GM10248 (cell line): Measurements from ENCODE around the gene TRPM2.

Experiments
- CTCF ChIA-PET: fragments of 300-600 bp; sonication (Branson Sonifier 250); formaldehyde crosslinking; extraction: SDS; loops from one replicate; lab custom pipeline; 2021; ENCODE audit warnings: antibody characterized with exemption; lab: Yijun Ruan, JAX
- POLR2A ChIA-PET: fragments of 350-650 bp; sonication (Branson Sonifier 250); formaldehyde crosslinking; extraction: SDS; loops from one replicate; lab custom pipeline; 2020; ENCODE audit warnings: antibody characterized with exemption; lab: Yijun Ruan, JAX
- DNase-seq: peaks from one replicate; pipeline ENCODE4 v3.0.0; 2012; ENCODE audit errors: extremely low spot score
- TF ChIP-seq, protein P1 (sequence below): IDR thresholded peaks from 2 replicates; pipeline ENCODE4 v1.5.1; 2012; ENCODE audit warnings: mild to moderate bottlenecking, low read depth; ENCODE audit errors: extremely low read depth, missing control alignments, control extremely low read depth

TRPM2 gene

GRCh38 chr21:44463724-44464123, 110.3 kb downstream of the TRPM2 start:
- DNase-seq, result no peak
- POLR2A ChIA-PET, result no interaction called here
- TF ChIP-seq, protein P1, sequence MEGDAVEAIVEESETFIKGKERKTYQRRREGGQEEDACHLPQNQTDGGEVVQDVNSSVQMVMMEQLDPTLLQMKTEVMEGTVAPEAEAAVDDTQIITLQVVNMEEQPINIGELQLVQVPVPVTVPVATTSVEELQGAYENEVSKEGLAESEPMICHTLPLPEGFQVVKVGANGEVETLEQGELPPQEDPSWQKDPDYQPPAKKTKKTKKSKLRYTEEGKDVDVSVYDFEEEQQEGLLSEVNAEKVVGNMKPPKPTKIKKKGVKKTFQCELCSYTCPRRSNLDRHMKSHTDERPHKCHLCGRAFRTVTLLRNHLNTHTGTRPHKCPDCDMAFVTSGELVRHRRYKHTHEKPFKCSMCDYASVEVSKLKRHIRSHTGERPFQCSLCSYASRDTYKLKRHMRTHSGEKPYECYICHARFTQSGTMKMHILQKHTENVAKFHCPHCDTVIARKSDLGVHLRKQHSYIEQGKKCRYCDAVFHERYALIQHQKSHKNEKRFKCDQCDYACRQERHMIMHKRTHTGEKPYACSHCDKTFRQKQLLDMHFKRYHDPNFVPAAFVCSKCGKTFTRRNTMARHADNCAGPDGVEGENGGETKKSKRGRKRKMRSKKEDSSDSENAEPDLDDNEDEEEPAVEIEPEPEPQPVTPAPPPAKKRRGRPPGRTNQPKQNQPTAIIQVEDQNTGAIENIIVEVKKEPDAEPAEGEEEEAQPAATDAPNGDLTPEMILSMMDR, result no peak
- CTCF ChIA-PET, result no interaction called here

- TF ChIP-seq, protein P1, result no peak
- no peak for DNase-seq
- CTCF ChIA-PET, result no interaction called here
- POLR2A ChIA-PET, result no interaction called here
Observed at GRCh38 chr21:44464351-44464750, 110.9 kb downstream of the TRPM2 start.

GRCh38 chr21:44466351-44466954, 113.0 kb downstream of the TRPM2 start:
- CTCF ChIA-PET, result no interaction called here
- DNase-seq, result no peak
- POLR2A ChIA-PET, result no interaction called here
- TF ChIP-seq, protein P1, result no peak

GRCh38 chr21:44466996-44467858, 113.8 kb downstream of the TRPM2 start:
- POLR2A ChIA-PET, result no interaction called here
- DNase-seq, result no peak
- TF ChIP-seq, protein P1, result no peak
- CTCF ChIA-PET, result no interaction called here

DNA sequence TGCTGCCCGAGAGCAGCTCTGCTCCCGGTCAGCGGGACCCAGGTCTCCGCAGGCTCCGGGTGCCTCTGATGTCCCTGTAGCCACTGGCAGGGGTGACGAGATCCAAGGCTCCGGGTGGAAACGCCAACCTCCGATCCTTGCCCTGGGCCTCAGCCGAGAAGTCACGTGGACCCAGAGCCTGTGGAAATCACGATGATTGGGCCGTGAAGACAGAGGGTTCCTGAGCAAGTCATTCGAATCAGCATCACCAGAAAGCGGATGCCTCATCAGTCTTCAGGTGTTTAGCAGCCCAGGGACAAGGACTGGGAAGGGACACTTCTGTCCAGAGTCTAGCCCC, 114.4 kb downstream of the TRPM2 start:
- TF ChIP-seq, protein P1, result no peak
- ChIA-PET POLR2A (no interaction called here), CTCF (no interaction called here)

DNA sequence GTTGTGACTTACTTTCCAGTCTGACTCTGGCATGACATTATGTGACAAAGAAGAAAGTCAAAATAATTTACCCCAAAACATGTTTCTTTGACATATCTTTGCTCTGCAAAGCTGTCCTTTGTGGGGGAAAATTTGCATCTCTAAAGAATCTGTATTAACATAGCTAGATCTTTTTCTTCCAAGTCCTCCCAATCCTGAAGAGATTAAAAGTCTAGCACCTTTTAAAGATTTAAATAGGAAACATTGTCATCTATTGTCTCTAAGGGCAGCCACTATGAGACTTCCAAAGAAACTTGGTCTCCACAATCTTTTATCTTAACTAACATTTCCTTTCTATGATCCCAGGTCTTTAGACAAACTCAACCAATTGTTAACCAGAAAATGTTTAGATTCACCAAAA, 117.9 kb downstream of the TRPM2 start:
- POLR2A ChIA-PET, result no interaction called here
- CTCF ChIA-PET, result no interaction called here

More for the DNA sequence above, 114.4 kb downstream of the TRPM2 start:
- DNase-seq, result no peak

More for the DNA sequence above, 117.9 kb downstream of the TRPM2 start:
- TF ChIP-seq, protein P1, result no peak
- no peak for DNase-seq
